OCI-LY7 (cell line): ENCODE results near the gene FAM24A. TPM values are rescaled to one million over a fixed set of nuclear protein-coding genes. Genes with fewer than 3 reads are reported as not detected.

ENCODE experiments used
- BruUV-seq: library from RNA; stranded (reverse); fragments of 400-500 nt; replicated peaks from 2 replicates; lab custom pipeline; 2021; lab: Mats Ljungman, UMichigan
- CTCF ChIA-PET: fragments of 300-600 bp; sonication (Branson Sonifier 250); formaldehyde crosslinking; loops from one replicate; lab custom pipeline; 2022; ENCODE audit warnings: antibody characterized with exemption; ENCODE audit not compliant: unreplicated experiment; lab: Charles Lee
- POLR2A ChIA-PET: fragments of 300-600 bp; sonication (Branson Sonifier 250); formaldehyde crosslinking; loops from one replicate; lab custom pipeline; 2022; ENCODE audit warnings: antibody characterized with exemption; lab: Charles Lee
- DNase-seq: peaks from one replicate; pipeline ENCODE4 v3.0.0-alpha.2; 2015; ENCODE audit warnings: low spot score
- H2AFZ ChIP-seq: fragments of 200-600 bp; sonication (generic), shearing (Covaris generic); 2 replicates; pipeline ENCODE4 v1.6.1; 2014; ENCODE audit warnings: mild to moderate bottlenecking, antibody characterized with exemption, low read length, moderate library complexity
- H3K27ac ChIP-seq: fragments of 200-600 bp; sonication (generic); 2 replicates; pipeline ENCODE4 v1.5.1; 2014; ENCODE audit warnings: mixed run types, low read depth, mild to moderate bottlenecking, moderate library complexity, low read length, inconsistent platforms; ENCODE audit not compliant: poor library complexity, severe bottlenecking
- H3K36me3 ChIP-seq: fragments of 200-600 bp; sonication (generic); 2 replicates; pipeline ENCODE4 v1.6.1; 2014; ENCODE audit warnings: mild to moderate bottlenecking, antibody characterized with exemption, low read length, moderate library complexity, mixed read lengths; ENCODE audit not compliant: insufficient read depth
- H3K4me1 ChIP-seq: fragments of 200-600 bp; sonication (generic); 2 replicates; pipeline ENCODE4 v1.5.1; 2014; ENCODE audit warnings: mild to moderate bottlenecking, low read length; ENCODE audit not compliant: insufficient read depth, poor library complexity, severe bottlenecking
- H3K4me2 ChIP-seq: fragments of 200-600 bp; sonication (generic); 2 replicates; pipeline ENCODE4 v1.6.1; 2014; ENCODE audit warnings: mild to moderate bottlenecking, low read length
- H3K4me3 ChIP-seq: fragments of 200-600 bp; sonication (generic); 2 replicates; pipeline ENCODE4 v1.5.1; 2014; ENCODE audit warnings: mild to moderate bottlenecking, low read depth, low read length; ENCODE audit not compliant: poor library complexity, severe bottlenecking
- H3K79me2 ChIP-seq: fragments of 200-600 bp; sonication (generic); 2 replicates; pipeline ENCODE4 v1.6.1; 2016; ENCODE audit warnings: low read depth, mild to moderate bottlenecking, low read length, moderate library complexity, mixed read lengths; ENCODE audit not compliant: insufficient read depth
- H3K9me2 ChIP-seq: fragments of 200-600 bp; sonication (generic); 2 replicates; pipeline ENCODE4 v1.6.1; 2016; ENCODE audit warnings: mild to moderate bottlenecking, low read length, mixed read lengths; ENCODE audit not compliant: insufficient read depth
- H3K9me3 ChIP-seq: fragments of 200-600 bp; sonication (generic); 2 replicates; pipeline ENCODE4 v1.6.1; 2014; ENCODE audit warnings: mild to moderate bottlenecking, mixed run types, low read length, mixed read lengths
- H4K20me1 ChIP-seq: fragments of 200-600 bp; sonication (generic); 2 replicates; pipeline ENCODE4 v1.6.1; 2014; ENCODE audit warnings: mild to moderate bottlenecking, antibody characterized with exemption, low read length, moderate library complexity, mixed read lengths; ENCODE audit not compliant: insufficient read depth
- CTCF ChIP-seq: fragments of 200-600 bp; sonication (generic); conservative IDR thresholded peaks from 2 replicates; pipeline ENCODE4 v1.5.1; 2014; ENCODE audit warnings: mild to moderate bottlenecking, antibody characterized with exemption, low read length, moderate library complexity, mixed read lengths
- EZH2phosphoT487 ChIP-seq: fragments of 200-600 bp; sonication (generic); IDR thresholded peaks from 2 replicates; pipeline ENCODE4 v1.6.1; 2018; ENCODE audit warnings: low read depth, borderline replicate concordance, mild to moderate bottlenecking, mixed run types, antibody characterized with exemption, low read length, moderate library complexity, mixed read lengths
- intact Hi-C: fragments of 100-400 bp; cut with micrococcal nuclease; formaldehyde crosslinking; loops from one replicate; pipeline ENCODE4 v1.10.0; 2022; ENCODE audit not compliant: unreplicated experiment
- total RNA-seq, 2 experiments: library from RNA; depleted of rRNA in 1 of 2; stranded (reverse); fragments of >200 nt in 1 of 2; shearing (Covaris generic) in 1 of 2; gene quantifications; 2 replicates each; pipeline ENCODE4 v1.2.3, GENCODE V29; 2014 to 2022

Gene FAM24A
- total RNA-seq, 2 experiments from 2014 or later, result not detected

- TF ChIP-seq EZH2phosphoT487 (no peak), CTCF (no peak)
- no TSS peak for BruUV-seq
- Histone ChIP-seq H3K36me3 (peaks cover 6% of the 10 kb centered on the region), H3K9me2 (no peaks in the 10 kb centered on the region), H3K27ac (no peak overlapping the region), H3K4me1 (no peaks in the 10 kb centered on the region), H3K4me2 (no peak overlapping the region), H3K9me3 (no peaks in the 10 kb centered on the region; the same call in 1 of the 2 replicates), H2AFZ (no peak overlapping the region), H4K20me1 (no peaks in the 10 kb centered on the region), H3K79me2 (no peaks in the 10 kb centered on the region), H3K4me3 (no peak overlapping the region)
- intact Hi-C loops, result no loop called here
- CTCF ChIA-PET, result no interaction called here
- POLR2A ChIA-PET, result interaction anchor here (0.7 kb wide), 1 partner anchor 21 kb away, joined by 3 read pairs; the partner anchor contains the start of gene FAM24A
- no peak for DNase-seq
These were observed 20.9 kb downstream of the FAM24A start for GRCh38 chr10:122931088-122931906.

- Histone ChIP-seq H3K79me2 (no peaks in the 10 kb centered on the region), H3K9me3 (no peaks in the 10 kb centered on the region; the same call in 1 of the 2 replicates), H3K27ac (no peak overlapping the region), H2AFZ (no peak overlapping the region), H3K36me3 (peaks cover 42% of the 10 kb centered on the region), H3K9me2 (no peaks in the 10 kb centered on the region), H4K20me1 (no peaks in the 10 kb centered on the region), H3K4me1 (no peaks in the 10 kb centered on the region), H3K4me3 (no peak overlapping the region), H3K4me2 (no peak overlapping the region)
- intact Hi-C loops, result no loop called here
- DNase-seq, result no peak
- ChIA-PET CTCF (no interaction called here), POLR2A (no interaction called here)
- BruUV-seq, result no TSS peak
- no peak for TF ChIP-seq CTCF
These were observed 28.9 kb downstream of the FAM24A start for GRCh38 chr10:122939133-122939855.
